ENCODE measurements around the gene CFL1.

GRCh38 chr11:65884716-65885092, 26.7 kb upstream of the CFL1 start:
- TF ChIP-seq ZNF207 (IDR thresholded peaks at IDR 0.05; ENCODE audit: borderline replicate concordance) (no peak), SPI1 (IDR thresholded peaks at IDR 0.05; ENCODE audit: borderline replicate concordance, insufficient read depth, low read depth, low read length) (no peak), TARDBP (IDR thresholded peaks at IDR 0.05; ENCODE audit: borderline replicate concordance) (no peak), SP1 (IDR thresholded peaks at IDR 0.05; ENCODE audit: low read depth, low read length) (no peak), USF1 (IDR thresholded peaks at IDR 0.05; ENCODE audit: borderline replicate concordance, extremely low read length, insufficient read depth, low read depth, low read length) (no peak), SMC3 (IDR thresholded peaks at IDR 0.05; ENCODE audit: borderline replicate concordance, low read length) (peak; percentile 99), ZNF217 (IDR thresholded peaks at IDR 0.05) (no peak)

All from GM12878 (cell line).